Progenitor cell of endocrine pancreas (in vitro differentiated cells): ENCODE measurements around the gene HAGHL. TPM values are rescaled to one million over a fixed set of nuclear protein-coding genes. Genes with fewer than 3 reads are reported as not detected.
"Not testable (repeated sequence)": the region's sequence is repeated elsewhere in the genome, so short reads cannot be mapped to it uniquely, and the experiment has no call there.

Source experiments
- DNase-seq: peaks from one replicate; pipeline ENCODE4 v3.0.0; 2021; ENCODE audit warnings: low spot score; ENCODE audit not compliant: unreplicated experiment
- H3K27ac Mint-ChIP-seq: 2 replicates; pipeline ENCODE4 v1.8.0; 2021; ENCODE audit warnings: mild to moderate bottlenecking, moderate library complexity, mixed read lengths
- H3K27me3 Mint-ChIP-seq: 2 replicates; pipeline ENCODE4 v1.8.0; 2021; ENCODE audit warnings: mixed read lengths
- H3K36me3 Mint-ChIP-seq: 2 replicates; pipeline ENCODE4 v1.8.0; 2022; ENCODE audit warnings: mixed read lengths; ENCODE audit not compliant: insufficient read depth
- H3K4me1 Mint-ChIP-seq: 2 replicates; pipeline ENCODE4 v1.8.0; 2021; ENCODE audit warnings: low read depth, mixed read lengths
- H3K4me3 Mint-ChIP-seq: 2 replicates; pipeline ENCODE4 v1.8.0; 2021; ENCODE audit warnings: low read depth, mild to moderate bottlenecking, moderate library complexity, mixed read lengths
- H3K9me3 Mint-ChIP-seq: 2 replicates; pipeline ENCODE4 v1.8.0; 2021; ENCODE audit warnings: low read depth, mixed read lengths
- CTCF ChIP-seq: fragments of 200-600 bp; sonication (generic); IDR thresholded peaks from one replicate; pipeline ENCODE4 v1.5.0; 2021; ENCODE audit warnings: antibody characterized with exemption, mild to moderate bottlenecking; ENCODE audit not compliant: unreplicated experiment
- total RNA-seq: library from RNA; stranded (reverse); gene quantifications from 2 replicates; pipeline ENCODE4 v1.2.1, GENCODE V29; 2021

HAGHL gene
- total RNA-seq, 1 donor from 2014 or later = 8.1 TPM

DNA sequence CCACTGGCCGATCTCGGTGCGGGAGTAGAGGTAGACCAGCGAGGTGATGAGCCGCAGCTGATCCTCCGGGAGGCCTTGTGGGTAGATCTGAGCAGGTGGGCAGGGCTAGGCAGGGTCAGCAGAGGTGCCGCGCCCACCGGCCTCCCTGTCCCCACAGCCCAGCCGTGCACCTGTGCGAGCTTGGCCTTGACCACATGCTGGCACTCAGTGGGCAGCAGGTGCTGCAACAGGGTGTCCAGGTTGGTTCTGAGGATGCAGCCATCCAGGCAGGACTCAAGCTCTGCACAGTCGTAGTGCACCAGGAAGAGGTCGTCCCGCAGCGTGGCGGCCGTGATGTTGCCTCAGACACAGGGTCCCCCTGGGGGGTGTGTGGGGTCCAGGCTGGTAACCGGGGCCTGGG lies 46.1 kb downstream of the HAGHL start:
- Mint-ChIP-seq H3K27ac (no peak overlapping the region), H3K36me3 (no peaks in the 10 kb centered on the region), H3K27me3 (peaks cover 4% of the 10 kb centered on the region), H3K9me3 (no peaks in the 10 kb centered on the region), H3K4me3 (no peak overlapping the region), H3K4me1 (no peaks in the 10 kb centered on the region)
- DNase-seq = no peak
- TF ChIP-seq CTCF = no peak

DNA sequence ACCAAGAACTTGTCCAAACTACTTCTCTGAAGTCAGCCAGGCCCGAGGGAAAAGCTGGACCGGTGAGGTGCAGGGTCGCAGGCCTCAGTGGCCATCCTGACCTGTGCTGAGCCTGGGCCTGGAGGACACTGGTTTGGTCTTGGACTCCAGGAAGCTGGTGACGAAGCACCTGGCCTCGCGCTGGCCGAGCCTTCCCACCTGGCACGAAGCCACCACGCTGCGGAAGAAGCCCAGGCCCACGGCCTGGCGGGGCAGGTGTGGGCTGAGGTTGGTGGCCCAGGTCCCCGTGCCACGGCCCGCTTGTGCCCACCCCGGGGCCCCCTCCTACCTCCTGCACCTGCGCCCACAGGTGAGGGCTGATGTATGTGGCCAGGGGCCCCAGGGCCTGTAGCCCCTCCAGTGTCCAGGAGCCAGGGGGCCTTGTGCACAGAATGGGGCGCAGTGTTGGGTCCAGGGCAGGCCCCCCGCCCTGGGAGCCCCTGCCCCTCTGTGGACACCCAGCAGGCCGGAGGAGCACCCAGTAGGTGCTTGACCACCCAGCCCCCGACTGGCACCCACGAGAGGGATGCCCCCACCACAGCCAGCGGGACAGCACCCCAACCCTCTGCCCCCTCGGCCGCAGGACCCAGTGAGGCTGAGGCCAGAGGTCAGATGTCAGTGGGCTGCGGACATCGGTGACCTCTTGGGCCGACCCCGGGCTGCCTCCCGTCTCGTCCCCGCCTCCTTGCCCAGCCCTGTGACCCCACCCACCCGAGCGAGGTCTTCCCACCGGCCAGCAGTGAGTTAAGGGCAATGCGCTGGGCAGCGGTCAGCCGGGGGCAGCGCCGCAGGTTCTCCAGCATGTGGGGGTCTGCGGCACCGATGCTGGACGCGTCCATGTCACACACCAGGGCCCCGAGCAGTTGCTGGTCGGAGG lies 47.4 kb downstream of the HAGHL start:
- Mint-ChIP-seq H3K4me3 (no peak overlapping the region), H3K27ac (no peak overlapping the region), H3K4me1 (no peaks in the 10 kb centered on the region), H3K9me3 (no peaks in the 10 kb centered on the region), H3K27me3 (peaks cover 4% of the 10 kb centered on the region), H3K36me3 (no peaks in the 10 kb centered on the region)
- DNase-seq = no peak
- TF ChIP-seq CTCF = no peak

DNA sequence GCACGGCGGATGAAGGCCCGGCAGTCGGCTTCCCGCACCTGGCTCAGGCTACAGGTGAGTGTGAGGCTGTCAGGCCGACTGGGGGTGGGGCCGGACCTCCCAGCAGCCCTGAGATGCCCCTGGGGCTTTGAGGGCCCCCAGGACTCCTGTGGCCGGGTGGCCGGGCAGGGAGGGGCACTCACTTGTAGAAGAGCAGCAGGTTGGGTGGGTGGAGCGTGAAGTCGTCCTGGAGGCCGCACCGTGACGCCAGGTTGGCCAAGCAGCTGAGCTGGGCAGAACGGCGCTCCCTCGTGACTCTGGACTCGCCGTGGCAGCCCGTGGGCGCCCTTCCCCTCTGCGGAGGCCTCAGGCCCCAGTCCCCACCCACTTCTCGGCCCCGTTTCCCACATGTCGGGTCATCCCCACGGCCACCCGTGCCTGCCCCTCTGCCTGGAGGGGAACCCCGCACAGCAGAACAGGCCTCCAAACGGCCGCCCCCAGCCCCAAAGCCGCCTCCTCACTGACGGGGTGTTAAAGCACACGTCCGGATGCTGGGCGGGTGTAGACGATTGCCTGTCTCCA lies 48.4 kb downstream of the HAGHL start:
- Mint-ChIP-seq H3K4me3 (no peak overlapping the region), H3K36me3 (no peaks in the 10 kb centered on the region), H3K9me3 (no peaks in the 10 kb centered on the region), H3K4me1 (no peaks in the 10 kb centered on the region), H3K27ac (no peak overlapping the region), H3K27me3 (peaks cover 5% of the 10 kb centered on the region)
- no peak for DNase-seq
- no peak for TF ChIP-seq CTCF

DNA sequence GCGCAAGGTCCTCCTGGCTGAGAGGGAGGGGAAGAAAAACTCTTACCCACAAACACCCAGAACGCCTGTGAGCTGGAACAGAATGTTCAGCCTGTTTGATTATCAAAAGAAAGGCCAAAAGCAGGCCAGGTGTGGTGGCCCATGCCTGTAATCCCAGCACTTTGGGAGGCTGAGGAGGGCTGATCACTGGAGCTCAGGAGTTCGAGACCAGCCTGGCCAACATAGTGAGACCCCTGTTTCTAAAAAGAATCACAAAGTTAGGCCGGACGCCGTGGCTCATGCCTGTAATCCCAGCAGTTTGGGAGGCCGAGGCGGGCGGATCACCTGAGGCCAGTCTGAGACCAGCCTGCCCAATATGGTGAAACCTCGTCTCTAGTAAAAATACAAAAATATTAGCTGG lies 49.4 kb downstream of the HAGHL start:
- H3K36me3 Mint-ChIP-seq, H3K4me3 Mint-ChIP-seq, H3K4me1 Mint-ChIP-seq, DNase-seq, H3K9me3 Mint-ChIP-seq, H3K27ac Mint-ChIP-seq: not testable (repeated sequence)
- peaks cover 11% of the 10 kb centered on the region for H3K27me3 Mint-ChIP-seq

DNA sequence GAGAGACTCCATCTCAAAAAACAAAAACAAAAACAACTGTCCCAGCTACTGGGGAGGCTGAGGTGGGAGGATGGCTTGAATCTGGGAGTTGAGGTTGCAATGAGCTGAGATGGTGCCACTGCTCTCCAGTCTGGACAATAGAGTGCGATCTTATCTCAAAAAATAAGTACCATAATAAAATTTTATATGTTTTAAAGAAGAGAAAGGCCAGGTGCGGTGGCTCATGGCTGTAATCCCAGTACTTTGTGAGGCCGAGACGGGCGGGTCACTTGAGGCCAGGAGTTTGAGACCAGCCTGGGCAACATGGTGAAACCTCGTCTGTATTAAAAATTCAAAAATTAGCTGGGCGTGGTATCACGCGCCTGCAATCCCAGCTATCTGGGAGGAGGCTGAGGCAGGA lies 49.9 kb downstream of the HAGHL start:
- H3K4me3 Mint-ChIP-seq = no peak overlapping the region
- H3K9me3 Mint-ChIP-seq = no peaks in the 10 kb centered on the region
- no peaks in the 10 kb centered on the region for H3K36me3 Mint-ChIP-seq
- peaks cover 11% of the 10 kb centered on the region for H3K27me3 Mint-ChIP-seq
- no peak for DNase-seq
- TF ChIP-seq CTCF = no peak
- H3K27ac Mint-ChIP-seq = no peak overlapping the region
- H3K4me1 Mint-ChIP-seq = no peaks in the 10 kb centered on the region

DNA sequence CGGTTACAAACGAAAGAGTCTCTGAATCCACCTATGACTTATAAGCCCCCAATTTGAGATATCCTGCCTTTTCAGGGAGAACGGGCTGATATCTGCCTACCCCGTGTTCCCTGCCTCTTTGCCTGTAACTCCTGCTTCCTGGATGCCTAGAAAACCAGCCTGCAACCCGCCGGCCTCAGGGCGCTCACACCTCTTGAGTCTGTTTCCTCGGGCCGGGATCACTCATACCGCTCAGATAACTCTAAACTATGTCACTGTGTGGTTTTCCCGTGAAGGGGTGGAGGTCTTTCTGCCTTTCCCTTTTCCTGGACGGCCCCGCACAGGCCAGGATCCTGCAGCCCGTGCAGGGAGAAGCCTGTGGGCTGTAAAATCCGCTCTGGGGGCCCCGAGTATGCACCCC lies 50.9 kb downstream of the HAGHL start:
- Mint-ChIP-seq H3K4me1 (no peaks in the 10 kb centered on the region), H3K4me3 (no peak overlapping the region), H3K27ac (peak overlapping the region; percentile 60), H3K9me3 (no peaks in the 10 kb centered on the region), H3K27me3 (peaks cover 11% of the 10 kb centered on the region), H3K36me3 (no peaks in the 10 kb centered on the region)
- DNase-seq = no peak
- no peak for TF ChIP-seq CTCF
